ENCODE data around the gene CUX1. TPM values are rescaled to one million over a fixed set of nuclear protein-coding genes. Genes with fewer than 3 reads are reported as not detected.

CUX1 gene
- total and polyA plus RNA-seq, 2 of the 13 experiments (the other 11 are each of a cell fraction or from before 2014, with no cell fraction given) = 13.7 to 14.9 TPM

DNA sequence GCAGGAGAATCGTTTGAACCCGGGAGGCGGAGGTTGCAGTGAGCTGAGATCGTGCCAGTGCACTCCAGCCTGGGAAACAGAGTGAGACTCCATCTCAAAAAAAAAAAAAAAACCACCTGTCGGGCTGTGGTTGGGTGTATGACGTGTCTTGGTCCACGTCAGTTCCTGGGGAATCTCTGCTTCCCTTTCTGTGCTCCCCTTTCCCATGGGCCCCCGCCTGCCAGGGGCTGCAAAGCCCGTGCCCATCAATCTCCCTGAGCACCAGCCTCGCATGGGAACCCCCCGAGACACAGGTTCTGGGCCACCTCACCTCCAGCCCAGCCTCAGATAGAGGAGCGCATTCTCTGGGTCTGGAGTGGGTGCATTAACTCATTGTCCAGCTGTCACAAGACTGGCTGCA is 467.0 kb downstream of the CUX1 start:
- BruUV-seq (replicated peaks) = no TSS peak
- no peak overlapping the region for H3K4me3 ChIP-seq (replicated peaks in 1 of 3; ENCODE audit: insufficient read depth in 1 of 3, low read depth in 2 of 3, low read length in 3 of 3)
- intact Hi-C loops (cut with micrococcal nuclease; ENCODE audit: unreplicated experiment) = no loop called here
- in situ Hi-C loops (cut with HindIII; ENCODE audit: extremely low pct_ligation_motif_present, low pct_unique_long_range_greater_than_20kb) = no loop called here
- peaks cover 5% of the 10 kb centered on the region; the same call in 1 of the 2 replicates for H4K20me1 ChIP-seq (ENCODE audit: insufficient read depth, low read length)
- peaks cover 2 to 21% of the 10 kb centered on the region in 2 experiments; a peak in 3 of 5 replicates for H3K27me3 ChIP-seq (ENCODE audit: control insufficient read depth in 1 of 2, insufficient read depth in 2 of 2, low read length in 2 of 2)
- no peak for FAIRE-seq
- no peaks in the 10 kb centered on the region for H3K79me2 ChIP-seq (ENCODE audit: insufficient read depth, low read length)
- peaks cover 37% of the 10 kb centered on the region for H3K4me1 ChIP-seq (ENCODE audit: insufficient read depth, low read length)
- TF ChIP-seq, protein P1, sequence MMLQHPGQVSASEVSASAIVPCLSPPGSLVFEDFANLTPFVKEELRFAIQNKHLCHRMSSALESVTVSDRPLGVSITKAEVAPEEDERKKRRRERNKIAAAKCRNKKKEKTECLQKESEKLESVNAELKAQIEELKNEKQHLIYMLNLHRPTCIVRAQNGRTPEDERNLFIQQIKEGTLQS (CRISPR knock-in tag; IDR thresholded peaks at IDR 0.05) = no peak
- no peak for TF ChIP-seq RAD51 (IDR thresholded peaks at IDR 0.05; ENCODE audit: borderline replicate concordance)
- TF ChIP-seq ZBTB1 (CRISPR knock-in tag; IDR thresholded peaks at IDR 0.05; ENCODE audit: borderline replicate concordance) = no peak
- no peak for TF ChIP-seq IKZF1 (IDR thresholded peaks at IDR 0.05)
- TF ChIP-seq ARID2 (CRISPR knock-in tag; IDR thresholded peaks at IDR 0.05; ENCODE audit: borderline replicate concordance) = no peak
- TF ChIP-seq ZNF569 (CRISPR knock-in tag; IDR thresholded peaks at IDR 0.05; ENCODE audit: borderline replicate concordance) = no peak
- TF ChIP-seq NR2F6 (IDR thresholded peaks at IDR 0.05) = no peak
- TF ChIP-seq NR2F6 (CRISPR knock-in tag; IDR thresholded peaks at IDR 0.05) = no peak
- no peak for TF ChIP-seq SMARCE1 (IDR thresholded peaks at IDR 0.05; ENCODE audit: borderline replicate concordance)
- TF ChIP-seq RXRA (CRISPR knock-in tag; IDR thresholded peaks at IDR 0.05) = no peak
- no peak for TF ChIP-seq ZNF432 (CRISPR knock-in tag; IDR thresholded peaks at IDR 0.05; ENCODE audit: borderline replicate concordance)
- TF ChIP-seq, protein P2, sequence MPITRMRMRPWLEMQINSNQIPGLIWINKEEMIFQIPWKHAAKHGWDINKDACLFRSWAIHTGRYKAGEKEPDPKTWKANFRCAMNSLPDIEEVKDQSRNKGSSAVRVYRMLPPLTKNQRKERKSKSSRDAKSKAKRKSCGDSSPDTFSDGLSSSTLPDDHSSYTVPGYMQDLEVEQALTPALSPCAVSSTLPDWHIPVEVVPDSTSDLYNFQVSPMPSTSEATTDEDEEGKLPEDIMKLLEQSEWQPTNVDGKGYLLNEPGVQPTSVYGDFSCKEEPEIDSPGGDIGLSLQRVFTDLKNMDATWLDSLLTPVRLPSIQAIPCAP (CRISPR knock-in tag; IDR thresholded peaks at IDR 0.05; ENCODE audit: low read depth) = no peak
- TF ChIP-seq ZNF777 (CRISPR knock-in tag; IDR thresholded peaks at IDR 0.05) = no peak
- TF ChIP-seq MED13 (CRISPR knock-in tag; IDR thresholded peaks at IDR 0.05) = no peak
- TF ChIP-seq REL (CRISPR knock-in tag; conservative IDR thresholded peaks at IDR 0.05) = no peak
- H3K27ac ChIP-seq (ENCODE audit: extremely low read length, insufficient read depth, low read length) = no peak overlapping the region
- no peak overlapping the region for H3K9ac ChIP-seq (ENCODE audit: insufficient read depth, low read depth, low read length)
- H3K4me2 ChIP-seq (ENCODE audit: low read depth, low read length) = no peak overlapping the region
- no peaks in the 10 kb centered on the region for H3K36me3 ChIP-seq (replicated peaks in 1 of 2; ENCODE audit: control insufficient read depth in 1 of 2, insufficient read depth in 2 of 2, low read length in 2 of 2)
- POLR2A ChIA-PET = no interaction called here
- WGBS (ENCODE audit: low lambda C conversion rate) = 65% methylated on average over 8 of the region's 12 CpGs
- no peaks in the 10 kb centered on the region for H3K9me3 ChIP-seq (ENCODE audit: low read length)
- no peak for ATAC-seq
- no peak overlapping the region for H2AFZ ChIP-seq (ENCODE audit: low read length)
- CTCF ChIA-PET (ENCODE audit: low intra/inter-chr PET ratio, low total read pairs) = no interaction called here
- no peak for DNase-seq (ENCODE audit: low spot score)
